HepG2 (cell line): ENCODE measurements around the gene KLF6. TPM values are rescaled to one million over a fixed set of nuclear protein-coding genes. Genes with fewer than 3 reads are reported as not detected.

ENCODE experiments used
- ATAC-seq: fragments of 200-7000 bp; cut with Tn5 transposase; 3 replicates; pipeline ENCODE4 v1.9.1; 2020; ENCODE audit warnings: mild to moderate bottlenecking, moderate library complexity
- BruUV-seq: library from RNA; stranded (reverse); fragments of 400-500 nt; replicated peaks from 2 replicates; lab custom pipeline; 2021; lab: Mats Ljungman, UMichigan
- CTCF ChIA-PET: fragments of 300-600 bp; formaldehyde crosslinking; extraction: SDS; loops from one replicate; lab custom pipeline; 2021; ENCODE audit warnings: low total read pairs, inconsistent platforms, low intra/inter-chr PET ratio; lab: Yijun Ruan, JAX
- POLR2A ChIA-PET: fragments of 350-600 bp; sonication (Branson Sonifier 250); formaldehyde crosslinking; loops from one replicate; lab custom pipeline; 2020; ENCODE audit warnings: antibody characterized with exemption, inconsistent platforms; lab: Yijun Ruan, JAX
- DNase-seq: peaks from one replicate; pipeline ENCODE4 v3.0.0-alpha.2; 2015; ENCODE audit warnings: low spot score
- FAIRE-seq: peaks from 3 replicates; lab custom pipeline; 2011; peaks lifted over from hg19 to GRCh38; lab: Jason Lieb, UNC
- H2AFZ ChIP-seq: one replicate; pipeline ENCODE4 v1.6.1; 2011; ENCODE audit warnings: low read length, inconsistent platforms
- H3K27ac ChIP-seq: fragments of 300-600 bp; 3 replicates; pipeline ENCODE4 v1.8.0; 2011; ENCODE audit warnings: mixed run types, mild to moderate bottlenecking, mixed read lengths, low read length, inconsistent platforms; ENCODE audit not compliant: insufficient read depth; ENCODE audit errors: extremely low read length
- H3K27me3 ChIP-seq, 2 experiments: fragments of 200-600 bp in 1 of 2; 2 replicates in 1 of 2; 3 replicates in 1 of 2; pipeline versions ENCODE4 v1.6.0 to v1.8.0; 2011; ENCODE audit warnings: low read length in 2 of 2, mild to moderate bottlenecking in 2 of 2, moderate library complexity in 2 of 2, inconsistent platforms in 1 of 2; ENCODE audit not compliant: insufficient read depth in 2 of 2, control insufficient read depth in 1 of 2
- H3K36me3 ChIP-seq, 2 experiments: fragments of 200-600 bp in 1 of 2; replicated peaks in 1 of 2; 2 replicates in 1 of 2; 3 replicates in 1 of 2; pipeline versions ENCODE4 v1.5.1 to v1.8.0; 2011; ENCODE audit warnings: low read length in 2 of 2, inconsistent platforms in 1 of 2; ENCODE audit not compliant: insufficient read depth in 2 of 2, control insufficient read depth in 1 of 2
- H3K4me1 ChIP-seq: 2 replicates; pipeline ENCODE4 v1.5.1; 2012; ENCODE audit warnings: low read length, inconsistent platforms; ENCODE audit not compliant: insufficient read depth
- H3K4me2 ChIP-seq: 2 replicates; pipeline ENCODE4 v1.6.0; 2011; ENCODE audit warnings: low read depth, low read length, inconsistent platforms
- H3K4me3 ChIP-seq, 3 experiments: fragments of 200-600 bp in 1 of 3; sonication (generic), shearing (Covaris generic) in 1 of 3; replicated peaks in 1 of 3; 2 replicates each; pipeline ENCODE4 v1.5.1; 2011 to 2016; ENCODE audit warnings: low read length in 3 of 3, inconsistent platforms in 2 of 3, low read depth in 2 of 3, mild to moderate bottlenecking in 2 of 3, control low read depth in 1 of 3, mixed read lengths in 1 of 3; ENCODE audit not compliant: insufficient read depth in 1 of 3
- H3K79me2 ChIP-seq: one replicate; pipeline ENCODE4 v1.6.1; 2011; ENCODE audit warnings: low read length, inconsistent platforms; ENCODE audit not compliant: insufficient read depth
- H3K9ac ChIP-seq: 2 replicates; pipeline ENCODE4 v1.6.0; 2011; ENCODE audit warnings: mild to moderate bottlenecking, low read depth, low read length, inconsistent platforms; ENCODE audit not compliant: insufficient read depth
- H3K9me3 ChIP-seq: 2 replicates; pipeline ENCODE4 v1.5.1; 2012; ENCODE audit warnings: mild to moderate bottlenecking, low read length
- H4K20me1 ChIP-seq: 2 replicates; pipeline ENCODE4 v1.6.0; 2011; ENCODE audit warnings: inconsistent platforms, mild to moderate bottlenecking, low read length, moderate library complexity; ENCODE audit not compliant: insufficient read depth
- HBP1 ChIP-seq: IDR thresholded peaks from 2 replicates; pipeline ENCODE4 v1.6.1; 2016; ENCODE audit warnings: low read depth, control low read depth
- LCORL ChIP-seq, 2 experiments: fragments of 450-650 bp in 1 of 2; sonication (generic) in 1 of 2; formaldehyde crosslinking in 1 of 2; IDR thresholded peaks; 2 replicates each; pipeline versions ENCODE4 v1.5.0 to v1.6.1; 2017 to 2020; ENCODE audit warnings: antibody characterized with exemption in 1 of 2, missing genetic modification reagents in 1 of 2
- REST ChIP-seq, 2 experiments: IDR thresholded peaks; 2 replicates each; pipeline ENCODE4 v1.6.1; 2011 to 2012; ENCODE audit warnings: low read length in 2 of 2, borderline replicate concordance in 1 of 2, low read depth in 1 of 2, mild to moderate bottlenecking in 1 of 2, moderate library complexity in 1 of 2
- THRA ChIP-seq: sonication (generic); formaldehyde crosslinking; IDR thresholded peaks from 2 replicates; pipeline ENCODE4 v1.4.0; 2020; ENCODE audit warnings: missing genetic modification reagents, borderline replicate concordance
- ZBTB34 ChIP-seq: sonication (generic); formaldehyde crosslinking; IDR thresholded peaks from 2 replicates; pipeline ENCODE4 v1.8.0; 2022; ENCODE audit warnings: mild to moderate bottlenecking, missing genetic modification reagents
- ZGPAT ChIP-seq: IDR thresholded peaks from 2 replicates; pipeline ENCODE4 v1.6.1; 2016; ENCODE audit warnings: mild to moderate bottlenecking
- ZNF503 ChIP-seq: sonication (generic); formaldehyde crosslinking; IDR thresholded peaks from 2 replicates; pipeline ENCODE4 v1.4.0; 2020; ENCODE audit warnings: missing genetic modification reagents
- ZNF562 ChIP-seq: sonication (generic); formaldehyde crosslinking; IDR thresholded peaks from 2 replicates; pipeline ENCODE4 v1.8.0; 2022; ENCODE audit warnings: missing genetic modification reagents, borderline replicate concordance
- WGBS: methylation state at CpG from one replicate; pipeline ENCODE4 v1.1.6; 2017; ENCODE audit warnings: low lambda C conversion rate; 5-methylcytosine and 5-hydroxymethylcytosine counted together
- in situ Hi-C: cut with HindIII; loops from 2 replicates; pipeline ENCODE4 v1.10.0; 2017; ENCODE audit warnings: low pct_unique_long_range_greater_than_20kb; ENCODE audit not compliant: extremely low pct_ligation_motif_present
- intact Hi-C: fragments of 100-400 bp; cut with micrococcal nuclease; formaldehyde crosslinking; loops from one replicate; pipeline ENCODE4 v1.10.0; 2022; ENCODE audit not compliant: unreplicated experiment
- polyA plus RNA-seq, 8 experiments: library from polyadenylated mRNA; depleted of rRNA in 3 of 8; stranded (reverse) in 7 of 8; unstranded in 1 of 8; fragments of >200 nt; fragmentation: Illumina TruSeq in 4 of 8; extraction: Trizol in 4 of 8; gene quantifications; 2 replicates each; pipeline versions ENCODE4 v1.2.1 to v1.2.3, GENCODE V29; 2011 to 2016; ENCODE audit warnings: low read depth in 4 of 8, missing spikeins in 1 of 8, mixed read lengths in 1 of 8; ENCODE audit not compliant: insufficient read depth in 1 of 8
- total RNA-seq, 5 experiments: library from RNA; depleted of rRNA; stranded (reverse); fragments of >200 nt; fragmentation: Illumina TruSeq; extraction: Trizol; gene quantifications; 2 replicates each; pipeline ENCODE4 v1.2.3, GENCODE V29; 2016; ENCODE audit warnings: low read depth in 1 of 5

KLF6 gene
- total and polyA plus RNA-seq, 2 of the 13 experiments (the other 11 are each of a cell fraction or from before 2014, with no cell fraction given) = 27.0 to 71.9 TPM

- in situ Hi-C loops = no loop called here
- POLR2A ChIA-PET = no interaction called here
- TF ChIP-seq THRA (no peak), ZNF562 (CRISPR knock-in tag) (no peak), HBP1 (CRISPR knock-in tag) (no peak), REST (IDR thresholded peaks at IDR 0.05; ENCODE audit: borderline replicate concordance in 1 of 2, low read depth in 1 of 2, low read length in 2 of 2) (no peak), ZNF503 (CRISPR knock-in tag) (no peak), LCORL (IDR thresholded peaks at IDR 0.05) (no peak), LCORL (CRISPR knock-in tag; IDR thresholded peaks at IDR 0.05) (no peak), ZGPAT (no peak), ZBTB34 (CRISPR knock-in tag) (no peak)
Measured at GRCh38 chr10:3734111-3734510, 50.9 kb downstream of the KLF6 start.

More at GRCh38 chr10:3734111-3734510, 50.9 kb downstream of the KLF6 start:
- H3K9me3 ChIP-seq = no peaks in the 10 kb centered on the region
- intact Hi-C loops = loop anchor here (2.0 kb wide), 1 partner anchor 39 kb away; no protein-coding TSS in a partner anchor
- no peak for DNase-seq
- H2AFZ ChIP-seq = no peak overlapping the region
- no peak overlapping the region for H3K9ac ChIP-seq
- BruUV-seq = no TSS peak
- no peaks in the 10 kb centered on the region for H3K79me2 ChIP-seq
- no peak overlapping the region for H3K4me2 ChIP-seq
- no peak overlapping the region for H3K4me3 ChIP-seq
- no peaks in the 10 kb centered on the region for H3K36me3 ChIP-seq
- no peak for FAIRE-seq
- no peaks in the 10 kb centered on the region for H4K20me1 ChIP-seq
- H3K27ac ChIP-seq = no peak overlapping the region
- 39% methylated on average over 3 of the region's 3 CpGs for WGBS
- CTCF ChIA-PET = no interaction called here
- peaks cover 23% of the 10 kb centered on the region for H3K4me1 ChIP-seq
- no peak for ATAC-seq
- H3K27me3 ChIP-seq = peaks cover 0 to 10% of the 10 kb centered on the region in 2 experiments; a peak in 2 of 5 replicates
